Measurements from ENCODE around the gene IFNL1.
"Not testable (repeated sequence)": the region's sequence is repeated elsewhere in the genome, so short reads cannot be mapped to it uniquely, and the experiment has no call there.

- not testable (repeated sequence) for TF ChIP-seq CTCF (IDR thresholded peaks at IDR 0.05); ZFX (IDR thresholded peaks at IDR 0.05; ENCODE audit: borderline replicate concordance)
These were observed 26.8 kb upstream of the IFNL1 start for GRCh38 chr19:39269369-39269768.
